CD4-positive, alpha-beta T cell (primary cell): ENCODE measurements around the gene GPRASP3. TPM values are rescaled to one million over a fixed set of nuclear protein-coding genes. Genes with fewer than 3 reads are reported as not detected.
"Not testable (repeated sequence)": the region's sequence is repeated elsewhere in the genome, so short reads cannot be mapped to it uniquely, and the experiment has no call there.

Experiments
- ATAC-seq: fragments of 200-7000 bp; cut with Tn5 transposase; one replicate; pipeline ENCODE4 v1.10.0; 2022; ENCODE audit warnings: mild to moderate bottlenecking; ENCODE audit not compliant: poor library complexity
- CTCF ChIA-PET: fragments of 350-600 bp; sonication (Branson Sonifier 250); formaldehyde crosslinking; loops from one replicate; lab custom pipeline; 2021; ENCODE audit warnings: antibody characterized with exemption, inconsistent platforms; lab: Charles Lee
- POLR2A ChIA-PET: fragments of 350-600 bp; sonication (Branson Sonifier 250); formaldehyde crosslinking; loops from one replicate; lab custom pipeline; 2021; ENCODE audit warnings: antibody characterized with exemption, inconsistent platforms; lab: Charles Lee
- DNase-seq, 14 experiments: peaks; one replicate each; pipeline ENCODE4 v3.0.0-alpha.2; 2013 to 2020; ENCODE audit warnings: mixed read lengths in 2 of 14
- H3K27ac ChIP-seq, 2 donors: one replicate each; pipeline versions ENCODE4 v1.5.1 to v1.7.0; 2013; ENCODE audit warnings: low read length in 2 of 2, low read depth in 1 of 2, mild to moderate bottlenecking in 1 of 2
- H3K27me3 ChIP-seq, 2 experiments: 1 replicate in 1 of 2; 2 replicates in 1 of 2; pipeline versions ENCODE4 v1.6.1 to v1.7.0; 2013; ENCODE audit warnings: low read length in 2 of 2, control low read depth in 1 of 2, mild to moderate bottlenecking in 1 of 2, moderate library complexity in 1 of 2; ENCODE audit not compliant: insufficient read depth in 2 of 2, control insufficient read depth in 1 of 2
- H3K36me3 ChIP-seq: one replicate; pipeline ENCODE4 v1.6.1; 2013; ENCODE audit warnings: low read length, control low read depth; ENCODE audit not compliant: insufficient read depth
- H3K4me1 ChIP-seq: one replicate; pipeline ENCODE4 v1.6.1; 2013; ENCODE audit warnings: low read length, control low read depth; ENCODE audit not compliant: insufficient read depth
- H3K4me3 ChIP-seq: one replicate; pipeline ENCODE4 v1.5.1; 2013; ENCODE audit warnings: mild to moderate bottlenecking, low read length, moderate library complexity
- H3K9me3 ChIP-seq, 2 experiments: 1 replicate in 1 of 2; 2 replicates in 1 of 2; pipeline versions ENCODE4 v1.6.1 to v1.7.0; 2013; ENCODE audit warnings: low read length in 2 of 2, mild to moderate bottlenecking in 2 of 2, control low read depth in 1 of 2, moderate library complexity in 1 of 2; ENCODE audit not compliant: control insufficient read depth in 1 of 2, insufficient read depth in 1 of 2
- H3K27ac Mint-ChIP-seq: one replicate; pipeline ENCODE4 v1.8.0; 2020; ENCODE audit warnings: mixed read lengths
- H3K27me3 Mint-ChIP-seq: one replicate; pipeline ENCODE4 v1.8.0; 2021; ENCODE audit warnings: mixed read lengths
- H3K36me3 Mint-ChIP-seq: one replicate; pipeline ENCODE4 v1.8.0; 2021; ENCODE audit warnings: low read depth, mixed read lengths
- H3K4me1 Mint-ChIP-seq: one replicate; pipeline ENCODE4 v1.8.0; 2021; ENCODE audit warnings: low read depth, mixed read lengths
- H3K4me3 Mint-ChIP-seq: one replicate; pipeline ENCODE4 v1.8.0; 2020; ENCODE audit warnings: mild to moderate bottlenecking, mixed read lengths
- H3K9me3 Mint-ChIP-seq: one replicate; pipeline ENCODE4 v1.8.0; 2020; ENCODE audit warnings: mixed read lengths
- CTCF ChIP-seq: fragments of 200-600 bp; IDR thresholded peaks from one replicate; pipeline ENCODE4 v1.8.0; 2022; ENCODE audit warnings: antibody characterized with exemption, mild to moderate bottlenecking
- intact Hi-C, 2 experiments: fragments of 100-400 bp; cut with DNase I in 1 of 2; cut with micrococcal nuclease in 1 of 2; formaldehyde crosslinking; loops; one replicate each; pipeline versions ENCODE4 v1.15.1 to v1.9.0; 2023 to 2025; cut with DNase I, micrococcal nuclease
- polyA plus RNA-seq, 2 donors: library from polyadenylated mRNA; unstranded; fragments of 120-200 nt; gene quantifications; one replicate each; pipeline ENCODE4 v1.2.1, GENCODE V29; 2013
- total RNA-seq, 174 experiments: library from RNA in 2 of 174; stranded (reverse) in 2 of 174; gene quantifications; one replicate each; pipeline ENCODE4 v1.2.3 and lab custom pipeline; 2021 to 2026

GPRASP3 gene, protein sequence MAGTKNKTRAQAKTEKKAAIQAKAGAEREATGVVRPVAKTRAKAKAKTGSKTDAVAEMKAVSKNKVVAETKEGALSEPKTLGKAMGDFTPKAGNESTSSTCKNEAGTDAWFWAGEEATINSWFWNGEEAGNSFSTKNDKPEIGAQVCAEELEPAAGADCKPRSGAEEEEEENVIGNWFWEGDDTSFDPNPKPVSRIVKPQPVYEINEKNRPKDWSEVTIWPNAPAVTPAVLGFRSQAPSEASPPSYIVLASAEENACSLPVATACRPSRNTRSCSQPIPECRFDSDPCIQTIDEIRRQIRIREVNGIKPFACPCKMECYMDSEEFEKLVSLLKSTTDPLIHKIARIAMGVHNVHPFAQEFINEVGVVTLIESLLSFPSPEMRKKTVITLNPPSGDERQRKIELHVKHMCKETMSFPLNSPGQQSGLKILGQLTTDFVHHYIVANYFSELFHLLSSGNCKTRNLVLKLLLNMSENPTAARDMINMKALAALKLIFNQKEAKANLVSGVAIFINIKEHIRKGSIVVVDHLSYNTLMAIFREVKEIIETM
- total RNA-seq, result 1 to 10 TPM; 1.5 to 2.6 TPM
- polyA plus RNA-seq (2013, experiment 1 of 2), result 1.7 TPM
- polyA plus RNA-seq (2013, experiment 2 of 2), result 1.5 TPM
- 0 to 0.50 (median 0.04) reads per million in 172 experiments for total RNA-seq (lab: John Stamatoyannopoulos, UW)

- peaks cover 8% of the 10 kb centered on the region for H3K4me1 ChIP-seq
- peak; percentile 99 for ATAC-seq
These were observed at the start of gene GPRASP3 for GRCh38 chrX:102720237-102721168. Gene GPRASP3, plus strand, starts transcription at chrX:102720743. Its CDS starts 28,253 bp downstream, at chrX:102748996.

DNA sequence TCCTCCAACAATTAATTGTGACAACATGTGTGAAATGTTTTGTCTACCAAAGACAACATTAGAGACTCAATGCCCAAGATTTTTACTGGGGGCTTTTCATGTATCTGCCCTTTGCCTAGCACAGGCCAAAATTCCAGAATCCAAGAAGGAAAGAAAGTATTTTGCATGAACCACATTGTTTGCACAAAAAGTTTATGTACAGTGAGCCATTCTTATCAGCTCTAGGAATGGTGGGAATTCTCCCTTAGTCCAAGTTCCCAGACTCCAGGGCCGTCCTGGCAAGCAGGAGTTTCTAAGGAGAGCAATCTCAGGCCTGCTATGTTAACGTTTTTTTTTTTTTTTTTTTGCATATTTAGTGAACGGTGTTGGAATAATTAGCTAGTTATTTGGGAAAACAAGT is 47.7 kb upstream of the GPRASP3 start:
- Mint-ChIP-seq H3K9me3 (no peaks in the 10 kb centered on the region), H3K27me3 (no peaks in the 10 kb centered on the region), H3K36me3 (peaks cover 55% of the 10 kb centered on the region), H3K4me3 (no peak overlapping the region), H3K27ac (no peak overlapping the region), H3K4me1 (peaks cover 16% of the 10 kb centered on the region)
- ChIA-PET CTCF (no interaction called here), POLR2A (no interaction called here)
- no peak for DNase-seq
- peaks cover 3% of the 10 kb centered on the region for H3K36me3 ChIP-seq
- no peaks in the 10 kb centered on the region for H3K4me1 ChIP-seq
- no peak for TF ChIP-seq CTCF
- intact Hi-C loops, result no loop called here
- H3K4me3 ChIP-seq, result no peak overlapping the region
- ATAC-seq, result no peak
- no peaks in the 10 kb centered on the region for H3K9me3 ChIP-seq
- no peaks in the 10 kb centered on the region for H3K27me3 ChIP-seq
- no peak overlapping the region for H3K27ac ChIP-seq

More at GRCh38 chrX:102720237-102721168, at the start of gene GPRASP3:
- intact Hi-C loops, result loop anchor here in 1 of 2 experiments (10.0 kb wide), 1 partner anchor 66 kb away; the partner anchor contains the start of gene GPRASP1
- H3K27ac ChIP-seq, result no peak within 1 kb of the TSS
- Mint-ChIP-seq H3K27me3 (no peaks in the 10 kb centered on the region), H3K27ac (peak within 1 kb of the TSS; percentile 77), H3K9me3 (no peaks in the 10 kb centered on the region), H3K36me3 (peaks cover 6% of the 10 kb centered on the region), H3K4me1 (peaks cover 13% of the 10 kb centered on the region), H3K4me3 (peak within 1 kb of the TSS; percentile 92)
- DNase-seq, result peak; percentile 39 to 83 (median 62)
- CTCF ChIA-PET, result no interaction called here
- peak within 1 kb of the TSS; percentile 56 for H3K4me3 ChIP-seq
- TF ChIP-seq CTCF, result no peak
- no peaks in the 10 kb centered on the region for H3K27me3 ChIP-seq
- POLR2A ChIA-PET, result interaction anchor here (1.4 to 2.1 kb wide), 3 partner anchors 61 to 122 kb away, joined by 5 to 16 read pairs (median 6); partner anchors contain the start of genes ARMCX5 and GPRASP1
- no peaks in the 10 kb centered on the region for H3K9me3 ChIP-seq
- no peaks in the 10 kb centered on the region for H3K36me3 ChIP-seq

- H3K27me3 ChIP-seq, H3K4me3 ChIP-seq, DNase-seq, POLR2A ChIA-PET, CTCF ChIA-PET, H3K9me3 ChIP-seq, ATAC-seq, H3K4me3 Mint-ChIP-seq, H3K36me3 ChIP-seq, H3K4me1 ChIP-seq, H3K9me3 Mint-ChIP-seq, intact Hi-C loops, H3K27ac Mint-ChIP-seq, H3K27me3 Mint-ChIP-seq, H3K27ac ChIP-seq: not testable (repeated sequence)
- H3K4me1 Mint-ChIP-seq, result peaks cover 16% of the 10 kb centered on the region
- peaks cover 66% of the 10 kb centered on the region for H3K36me3 Mint-ChIP-seq
These were observed 43.1 kb upstream of the GPRASP3 start for GRCh38 chrX:102677479-102677878.
